GM21786 (cell line): ENCODE measurements around the gene SLA2.
"Not testable (repeated sequence)": the region's sequence is repeated elsewhere in the genome, so short reads cannot be mapped to it uniquely, and the experiment has no call there.

Experiments
- ATAC-seq: cut with Tn5 transposase; IDR thresholded peaks from one replicate; pipeline ENCODE4 v1.9.1; 2021; ENCODE audit not compliant: unreplicated experiment

Gene SLA2

GRCh38 chr20:36611625-36612024, 34.4 kb downstream of the SLA2 start:
- no peak for ATAC-seq

- ATAC-seq, result not testable (repeated sequence)
Measured at GRCh38 chr20:36608388-36608728, 37.6 kb downstream of the SLA2 start.

GRCh38 chr20:36607586-36608387, 38.2 kb downstream of the SLA2 start:
- ATAC-seq, result no peak

- no peak for ATAC-seq
Measured at GRCh38 chr20:36606158-36607066, 39.6 kb downstream of the SLA2 start.

GRCh38 chr20:36605399-36606157, 40.4 kb downstream of the SLA2 start, which contains the start of gene RAB5IF:
Gene RAB5IF, plus strand, starts transcription at chr20:36605779. Its CDS starts 173 bp downstream, at chr20:36605952.
- ATAC-seq, result peak; percentile 87

- ATAC-seq, result peak; percentile 38
Measured at GRCh38 chr20:36604952-36605398, 41.0 kb downstream of the SLA2 start.

GRCh38 chr20:36601540-36601939, 44.5 kb downstream of the SLA2 start:
- ATAC-seq, result no peak

- ATAC-seq, result no peak
Measured at GRCh38 chr20:36599912-36600345, 46.1 kb downstream of the SLA2 start.

- ATAC-seq, result no peak
Measured at GRCh38 chr20:36593347-36593929, 52.6 kb downstream of the SLA2 start.

- no peak for ATAC-seq
Measured at GRCh38 chr20:36591854-36592641, 53.9 kb downstream of the SLA2 start.

- no peak for ATAC-seq
Measured at GRCh38 chr20:36591281-36591680, 54.7 kb downstream of the SLA2 start.

- ATAC-seq, result no peak
Measured at GRCh38 chr20:36587388-36588070, 58.5 kb downstream of the SLA2 start.

GRCh38 chr20:36585410-36586125, 60.4 kb downstream of the SLA2 start:
- ATAC-seq, result no peak

GRCh38 chr20:36584018-36584481, 61.9 kb downstream of the SLA2 start:
- ATAC-seq, result no peak

GRCh38 chr20:36582821-36583220, 63.2 kb downstream of the SLA2 start:
- ATAC-seq, result no peak

GRCh38 chr20:36582322-36582721, 63.7 kb downstream of the SLA2 start:
- no peak for ATAC-seq

GRCh38 chr20:36579996-36580545, 65.9 kb downstream of the SLA2 start:
- no peak for ATAC-seq

GRCh38 chr20:36578356-36579041, 67.5 kb downstream of the SLA2 start:
- no peak for ATAC-seq
